K562 (cell line): ENCODE results near the gene SHISAL1. TPM values are rescaled to one million over a fixed set of nuclear protein-coding genes. Genes with fewer than 3 reads are reported as not detected.

ENCODE experiments used
- ATAC-seq: fragments of 200-7000 bp; cut with Tn5 transposase; 3 replicates; pipeline ENCODE4 v1.9.1; 2020; ENCODE audit warnings: moderate library complexity
- BruUV-seq: library from RNA; stranded (reverse); fragments of 400-500 nt; replicated peaks from 2 replicates; lab custom pipeline; 2021; lab: Mats Ljungman, UMichigan
- CTCF ChIA-PET: fragments of 300-600 bp; formaldehyde crosslinking; extraction: SDS; loops from one replicate; lab custom pipeline; 2021; ENCODE audit warnings: low intra/inter-chr PET ratio; lab: Yijun Ruan, JAX
- POLR2A ChIA-PET: fragments of 300-600, 350-650 bp; sonication (Branson Sonifier 250); formaldehyde crosslinking; extraction: SDS; loops from one replicate; lab custom pipeline; 2021; ENCODE audit warnings: antibody characterized with exemption, inconsistent platforms; lab: Yijun Ruan, JAX
- DNase-seq, 4 experiments: peaks; one replicate each; pipeline versions ENCODE4 v3.0.0 to v3.0.0-alpha.2; 2011 to 2018; ENCODE audit warnings: low spot score in 3 of 4, mixed read lengths in 3 of 4; ENCODE audit errors: extremely low read depth in 1 of 4
- FAIRE-seq: peaks from 2 replicates; lab custom pipeline; 2011; peaks lifted over from hg19 to GRCh38; lab: Jason Lieb, UNC
- H2AFZ ChIP-seq: 2 replicates; pipeline ENCODE4 v1.6.0; 2011; ENCODE audit warnings: low read depth, low read length, control low read depth, inconsistent platforms
- H3K27ac ChIP-seq: fragments of 200-600 bp; 3 replicates; pipeline ENCODE4 v1.8.0; 2011; ENCODE audit warnings: low read depth, mild to moderate bottlenecking, control low read depth, inconsistent platforms, low read length, moderate library complexity, mixed read lengths; ENCODE audit errors: extremely low read depth
- H3K27me3 ChIP-seq, 2 experiments: fragments of 300-600 bp in 1 of 2; 2 replicates in 1 of 2; 3 replicates in 1 of 2; pipeline versions ENCODE4 v1.6.0 to v1.8.0; 2011; ENCODE audit warnings: inconsistent platforms in 2 of 2, low read length in 2 of 2, mild to moderate bottlenecking in 1 of 2, mixed read lengths in 1 of 2, moderate library complexity in 1 of 2; ENCODE audit not compliant: control insufficient read depth in 2 of 2, insufficient read depth in 2 of 2
- H3K36me3 ChIP-seq: fragments of 300-600 bp; 3 replicates; pipeline ENCODE4 v1.8.0; 2011; ENCODE audit warnings: mild to moderate bottlenecking, low read length, inconsistent platforms; ENCODE audit not compliant: control insufficient read depth, insufficient read depth
- H3K4me1 ChIP-seq, 2 experiments: fragments of 200-600 bp in 1 of 2; replicated peaks in 1 of 2; 2 replicates in 1 of 2; 3 replicates in 1 of 2; pipeline versions ENCODE4 v1.5.1 to v1.8.0; 2011; ENCODE audit warnings: inconsistent platforms in 2 of 2, low read length in 2 of 2, mild to moderate bottlenecking in 1 of 2, mixed read lengths in 1 of 2, moderate library complexity in 1 of 2; ENCODE audit not compliant: control insufficient read depth in 2 of 2, insufficient read depth in 2 of 2
- H3K4me2 ChIP-seq: 2 replicates; pipeline ENCODE4 v1.6.1; 2011; ENCODE audit warnings: low read length, control low read depth, inconsistent platforms, mixed read lengths; ENCODE audit not compliant: insufficient read depth
- H3K4me3 ChIP-seq: fragments of 200-600 bp; sonication (generic), shearing (Covaris generic); 2 replicates; pipeline ENCODE4 v1.5.1; 2016; ENCODE audit warnings: control low read depth, inconsistent platforms
- H3K79me2 ChIP-seq: fragments of 200-600 bp; 3 replicates; pipeline ENCODE4 v1.8.0; 2011; ENCODE audit warnings: low read length, inconsistent platforms; ENCODE audit not compliant: control insufficient read depth, insufficient read depth
- H3K9ac ChIP-seq, 2 experiments: 2 replicates each; pipeline versions ENCODE4 v1.6.0 to v1.6.1; 2011; ENCODE audit warnings: low read depth in 2 of 2, low read length in 2 of 2, control low read depth in 1 of 2, inconsistent platforms in 1 of 2, mild to moderate bottlenecking in 1 of 2, mixed read lengths in 1 of 2; ENCODE audit not compliant: insufficient read depth in 1 of 2
- H3K9me1 ChIP-seq: one replicate; pipeline ENCODE4 v1.6.0; 2011; ENCODE audit warnings: inconsistent platforms, mild to moderate bottlenecking, low read length, moderate library complexity; ENCODE audit not compliant: control insufficient read depth, insufficient read depth
- H3K9me3 ChIP-seq: replicated peaks from 2 replicates; pipeline ENCODE4 v1.5.1; 2011; ENCODE audit warnings: low read depth, low read length, inconsistent platforms; ENCODE audit not compliant: control insufficient read depth, insufficient read depth
- H4K20me1 ChIP-seq: replicated peaks from 2 replicates; pipeline ENCODE4 v1.6.1; 2011; ENCODE audit warnings: low read length, inconsistent platforms, mixed read lengths; ENCODE audit not compliant: control insufficient read depth, insufficient read depth
- HSF4 ChIP-seq: fragments of 250-450 bp; sonication (Bioruptor Pico); IDR thresholded peaks from 2 replicates; pipeline ENCODE4 v2.1.2; 2022; ENCODE audit warnings: mild to moderate bottlenecking, moderate library complexity, borderline replicate concordance
- MCM2 ChIP-seq: fragments of 450-650 bp; IDR thresholded peaks from 2 replicates; pipeline ENCODE4 v1.6.1; 2017; ENCODE audit warnings: low read depth, mild to moderate bottlenecking
- MIER1 ChIP-seq: fragments of 450-650 bp; IDR thresholded peaks from 2 replicates; pipeline ENCODE4 v1.6.1; 2016; ENCODE audit warnings: antibody characterized with exemption, mild to moderate bottlenecking, low read depth
- NRF1 ChIP-seq, 2 experiments: fragments of 450-650 bp; IDR thresholded peaks in 1 of 2; conservative IDR thresholded peaks in 1 of 2; 2 replicates each; pipeline ENCODE4 v1.6.1; 2014; ENCODE audit warnings: mild to moderate bottlenecking in 2 of 2
- PML ChIP-seq: IDR thresholded peaks from 2 replicates; pipeline ENCODE4 v1.6.1; 2012; ENCODE audit warnings: low read length, inconsistent platforms
- POLR2G ChIP-seq: fragments of 200-400 bp; formaldehyde crosslinking; IDR thresholded peaks from 2 replicates; pipeline ENCODE4 v1.6.1; 2017; ENCODE audit warnings: low read depth, mild to moderate bottlenecking, antibody characterized with exemption, low read length, moderate library complexity
- PTBP1 ChIP-seq: fragments of 200-400 bp; formaldehyde crosslinking; IDR thresholded peaks from 2 replicates; pipeline ENCODE4 v1.6.1; 2017; ENCODE audit warnings: low read depth, low read length
- YY1 ChIP-seq, 3 experiments: IDR thresholded peaks; 2 replicates each; pipeline ENCODE4 v1.6.1; 2011; ENCODE audit warnings: low read length in 2 of 3, mild to moderate bottlenecking in 2 of 3, moderate library complexity in 2 of 3, borderline replicate concordance in 1 of 3, control low read depth in 1 of 3, low read depth in 1 of 3; ENCODE audit not compliant: insufficient read depth in 3 of 3, insufficient replicate concordance in 2 of 3, control insufficient read depth in 1 of 3, insufficient read length in 1 of 3; ENCODE audit errors: extremely low read depth in 1 of 3
- ZNF316 ChIP-seq: fragments of 450-650 bp; IDR thresholded peaks from 2 replicates; pipeline ENCODE4 v1.6.1; 2016
- ZNF586 ChIP-seq: fragments of 450-650 bp; formaldehyde crosslinking; conservative IDR thresholded peaks from 2 replicates; pipeline ENCODE4 v1.4.0; 2020; ENCODE audit warnings: mild to moderate bottlenecking, moderate library complexity
- WGBS: fragments of 100-300 bp; shearing (Covaris generic); methylation state at CpG from one replicate; pipeline ENCODE4 v1.1.6; 2016; ENCODE audit warnings: low coverage, mixed read lengths; ENCODE audit not compliant: insufficient coverage; ENCODE audit errors: missing lambda C conversion rate; 5-methylcytosine and 5-hydroxymethylcytosine counted together
- in situ Hi-C: fragments of 300-500 bp; cut with MboI; formaldehyde crosslinking; loops from 4 replicates; pipeline ENCODE4 v1.15.0; 2018; ENCODE audit warnings: inconsistent platforms, mixed read lengths
- intact Hi-C: fragments of 100-400 bp; cut with micrococcal nuclease; formaldehyde crosslinking; loops from 2 replicates; pipeline ENCODE4 v1.14.2; 2022
- polyA plus RNA-seq, 8 experiments: library from polyadenylated mRNA; depleted of rRNA in 4 of 8; stranded (reverse) in 5 of 8; unstranded in 3 of 8; fragments of >200 nt; fragmentation: Nextera tagmentation in 2 of 8; fragmentation: Illumina TruSeq in 1 of 8; extraction: Ambion mirVana in 2 of 8; extraction: Trizol in 1 of 8; gene quantifications; 2 replicates each; pipeline versions ENCODE4 v1.2.1 to v1.2.3, GENCODE V29; 2011 to 2014; ENCODE audit warnings: inconsistent platforms in 1 of 8, missing spikeins in 1 of 8
- total RNA-seq, 7 experiments: library from RNA; depleted of rRNA in 6 of 7; stranded (reverse); fragments of >200 nt in 6 of 7; fragmentation: Illumina TruSeq in 2 of 7; extraction: Trizol in 2 of 7; gene quantifications; 2 replicates each; pipeline versions ENCODE4 v1.2.1 to v1.2.3, GENCODE V29; 2011 to 2021; ENCODE audit warnings: low replicate concordance in 1 of 7
- TF ChIP-seq, protein P1 (sequence below): fragments of 250-450 bp; sonication (Bioruptor Pico); IDR thresholded peaks from 2 replicates; pipeline ENCODE4 v1.5.0; 2020; ENCODE audit warnings: mild to moderate bottlenecking, borderline replicate concordance
- TF ChIP-seq, protein P2 (sequence below): IDR thresholded peaks from 2 replicates; pipeline ENCODE4 v1.6.1; 2014; ENCODE audit warnings: antibody characterized with exemption

The SHISAL1 gene
- total and polyA plus RNA-seq, 9 of the 15 experiments (the other 6 are each of a cell fraction or from before 2014, with no cell fraction given) = not detected

DNA sequence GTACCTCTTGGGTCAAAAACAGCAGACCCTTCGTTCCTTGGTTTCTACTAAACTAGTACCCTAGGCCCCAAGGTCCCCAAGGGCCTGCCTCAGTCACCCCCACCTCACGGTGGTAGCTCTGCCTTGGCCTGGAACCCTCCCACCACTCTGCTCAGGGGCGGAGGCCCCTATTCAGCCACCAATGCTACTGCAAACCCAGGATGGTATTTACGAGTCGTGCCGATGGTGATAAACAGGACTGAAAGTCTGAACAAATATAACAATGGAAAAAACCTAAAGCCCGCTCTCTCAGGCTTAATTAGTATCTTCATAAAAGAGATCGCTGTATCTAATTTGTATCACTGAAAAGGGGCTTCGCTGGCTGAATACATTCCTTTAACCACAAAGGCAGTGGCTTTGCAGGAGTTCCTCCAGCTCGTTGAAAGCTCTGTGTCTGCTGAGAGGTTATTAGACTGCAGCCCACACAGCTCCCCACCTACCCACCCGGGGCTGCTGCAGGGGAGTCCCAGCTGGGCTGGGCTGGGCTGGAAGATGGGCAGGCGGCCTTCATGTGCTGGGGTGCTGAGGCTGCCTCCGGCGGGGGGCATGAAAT lies 15.2 kb downstream of the SHISAL1 start:
- CTCF ChIA-PET = no interaction called here
- H3K27me3 ChIP-seq = peaks cover 4 to 7% of the 10 kb centered on the region in 2 experiments; a peak in 2 of 5 replicates
- no peak for DNase-seq
- H3K4me3 ChIP-seq = no peak overlapping the region
- in situ Hi-C loops = no loop called here
- ATAC-seq = no peak
- no TSS peak for BruUV-seq
- no peaks in the 10 kb centered on the region for H3K9me3 ChIP-seq
- WGBS = 4% methylated on average over 13 of the region's 14 CpGs
- H3K27ac ChIP-seq = no peak overlapping the region
- no peaks in the 10 kb centered on the region for H3K9me1 ChIP-seq
- intact Hi-C loops = no loop called here
- FAIRE-seq = no peak
- TF ChIP-seq PML (no peak), YY1 (IDR thresholded peaks at IDR 0.05; ENCODE audit: borderline replicate concordance in 1 of 3, control insufficient read depth in 1 of 3, extremely low read depth in 1 of 3, insufficient read depth in 3 of 3, insufficient read length in 1 of 3, insufficient replicate concordance in 2 of 3, low read depth in 1 of 3, low read length in 2 of 3) (no peak)
- TF ChIP-seq, all 486 proteins: peak for 0
- POLR2A ChIA-PET = no interaction called here
- Histone ChIP-seq H4K20me1 (no peaks in the 10 kb centered on the region), H3K36me3 (no peaks in the 10 kb centered on the region), H2AFZ (no peak overlapping the region), H3K79me2 (no peaks in the 10 kb centered on the region), H3K4me1 (peaks cover 0 to 8% of the 10 kb centered on the region in 2 experiments; a peak in 1 of 5 replicates), H3K4me2 (no peak overlapping the region), H3K9ac (no peak overlapping the region)

DNA sequence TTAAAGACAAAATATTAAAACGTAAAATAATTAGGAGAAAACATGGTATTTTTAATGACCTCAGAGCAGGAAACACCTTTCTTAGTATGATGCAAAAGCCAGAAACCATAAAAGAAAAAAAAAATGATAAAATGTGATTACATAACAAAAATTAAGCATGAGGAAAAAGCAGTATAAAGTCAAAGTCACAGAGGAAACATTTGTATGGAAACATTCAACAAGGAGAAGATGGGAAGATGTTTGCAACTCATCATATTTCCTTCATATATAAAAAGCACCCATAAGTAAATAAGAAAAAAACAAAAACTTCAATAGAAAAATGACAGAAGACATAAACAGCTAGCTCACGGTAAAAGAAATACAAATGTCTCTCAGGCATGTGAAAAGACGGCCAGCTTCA lies 17.3 kb downstream of the SHISAL1 start:
- Histone ChIP-seq H3K4me2 (no peak overlapping the region), H3K4me3 (no peak overlapping the region), H3K36me3 (no peaks in the 10 kb centered on the region), H2AFZ (no peak overlapping the region), H3K27me3 (peaks cover 2 to 17% of the 10 kb centered on the region in 2 experiments; a peak in 3 of 5 replicates), H3K9ac (no peak overlapping the region), H3K9me3 (no peaks in the 10 kb centered on the region), H3K79me2 (no peaks in the 10 kb centered on the region), H3K9me1 (no peaks in the 10 kb centered on the region), H4K20me1 (no peaks in the 10 kb centered on the region), H3K27ac (no peak overlapping the region), H3K4me1 (peaks cover 0 to 8% of the 10 kb centered on the region in 2 experiments; a peak in 1 of 5 replicates)
- FAIRE-seq (no peak), DNase-seq (no peak), ATAC-seq (no peak)
- ChIA-PET CTCF (no interaction called here), POLR2A (no interaction called here)
- BruUV-seq = no TSS peak
- in situ Hi-C loops = no loop called here
- intact Hi-C loops = no loop called here
- WGBS = 3% methylated on average over 3 of the region's 3 CpGs
- TF ChIP-seq HSF4 (CRISPR knock-in tag) (no peak), POLR2G (no peak), ZNF586 (CRISPR knock-in tag) (no peak), NRF1 (conservative IDR thresholded peaks at IDR 0.05 in 1 of 2, IDR thresholded peaks at IDR 0.05 in 1 of 2) (no peak), MIER1 (no peak), ZNF316 (peak; percentile 53; the same call in 1 of the 2 replicates), PTBP1 (no peak), MCM2 (no peak)
- TF ChIP-seq, protein P1, sequence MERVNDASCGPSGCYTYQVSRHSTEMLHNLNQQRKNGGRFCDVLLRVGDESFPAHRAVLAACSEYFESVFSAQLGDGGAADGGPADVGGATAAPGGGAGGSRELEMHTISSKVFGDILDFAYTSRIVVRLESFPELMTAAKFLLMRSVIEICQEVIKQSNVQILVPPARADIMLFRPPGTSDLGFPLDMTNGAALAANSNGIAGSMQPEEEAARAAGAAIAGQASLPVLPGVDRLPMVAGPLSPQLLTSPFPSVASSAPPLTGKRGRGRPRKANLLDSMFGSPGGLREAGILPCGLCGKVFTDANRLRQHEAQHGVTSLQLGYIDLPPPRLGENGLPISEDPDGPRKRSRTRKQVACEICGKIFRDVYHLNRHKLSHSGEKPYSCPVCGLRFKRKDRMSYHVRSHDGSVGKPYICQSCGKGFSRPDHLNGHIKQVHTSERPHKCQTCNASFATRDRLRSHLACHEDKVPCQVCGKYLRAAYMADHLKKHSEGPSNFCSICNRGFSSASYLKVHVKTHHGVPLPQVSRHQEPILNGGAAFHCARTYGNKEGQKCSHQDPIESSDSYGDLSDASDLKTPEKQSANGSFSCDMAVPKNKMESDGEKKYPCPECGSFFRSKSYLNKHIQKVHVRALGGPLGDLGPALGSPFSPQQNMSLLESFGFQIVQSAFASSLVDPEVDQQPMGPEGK (CRISPR knock-in tag) = no peak
- TF ChIP-seq, protein P2, sequence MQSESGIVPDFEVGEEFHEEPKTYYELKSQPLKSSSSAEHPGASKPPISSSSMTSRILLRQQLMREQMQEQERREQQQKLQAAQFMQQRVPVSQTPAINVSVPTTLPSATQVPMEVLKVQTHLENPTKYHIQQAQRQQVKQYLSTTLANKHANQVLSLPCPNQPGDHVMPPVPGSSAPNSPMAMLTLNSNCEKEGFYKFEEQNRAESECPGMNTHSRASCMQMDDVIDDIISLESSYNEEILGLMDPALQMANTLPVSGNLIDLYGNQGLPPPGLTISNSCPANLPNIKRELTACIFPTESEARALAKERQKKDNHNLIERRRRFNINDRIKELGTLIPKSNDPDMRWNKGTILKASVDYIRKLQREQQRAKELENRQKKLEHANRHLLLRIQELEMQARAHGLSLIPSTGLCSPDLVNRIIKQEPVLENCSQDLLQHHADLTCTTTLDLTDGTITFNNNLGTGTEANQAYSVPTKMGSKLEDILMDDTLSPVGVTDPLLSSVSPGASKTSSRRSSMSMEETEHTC = no peak
